WTC11 (cell line): Measurements from ENCODE around the gene NUDCD3. TPM values are rescaled to one million over a fixed set of nuclear protein-coding genes. Genes with fewer than 3 reads are reported as not detected.
A peak's percentile ranks its signal among the peaks of the same experiment; 100 is the strongest.

Source experiments
- ATAC-seq: fragments of 200-7000 bp; cut with Tn5 transposase; 2 replicates; pipeline ENCODE4 v1.10.0; 2021; ENCODE audit warnings: mild to moderate bottlenecking, moderate library complexity
- CTCF ChIA-PET: fragments of 300-600 bp; sonication (Branson Sonifier 250); formaldehyde crosslinking; loops from one replicate; lab custom pipeline; 2021; ENCODE audit warnings: antibody characterized with exemption; lab: Charles Lee
- POLR2A ChIA-PET: fragments of 350-600 bp; sonication (Branson Sonifier 250); formaldehyde crosslinking; loops from one replicate; lab custom pipeline; 2021; ENCODE audit warnings: antibody characterized with exemption; lab: Charles Lee
- DNase-seq: peaks from one replicate; pipeline ENCODE4 v3.0.0; 2021; ENCODE audit warnings: low spot score
- H3K27ac Mint-ChIP-seq: 2 replicates; pipeline ENCODE4 v1.8.0; 2021; ENCODE audit warnings: mixed read lengths
- H3K27me3 Mint-ChIP-seq: 2 replicates; pipeline ENCODE4 v1.8.0; 2021; ENCODE audit warnings: low read depth, mild to moderate bottlenecking, moderate library complexity, mixed read lengths
- H3K36me3 Mint-ChIP-seq: 2 replicates; pipeline ENCODE4 v1.8.0; 2021; ENCODE audit warnings: mixed read lengths
- H3K4me1 Mint-ChIP-seq: 2 replicates; pipeline ENCODE4 v1.8.0; 2022; ENCODE audit warnings: mixed read lengths
- H3K4me3 Mint-ChIP-seq: 2 replicates; pipeline ENCODE4 v1.8.0; 2021; ENCODE audit warnings: mild to moderate bottlenecking, moderate library complexity, mixed read lengths
- H3K9me3 Mint-ChIP-seq: 2 replicates; pipeline ENCODE4 v1.8.0; 2021; ENCODE audit warnings: mixed read lengths
- ESRRA ChIP-seq: sonication (generic); formaldehyde crosslinking; IDR thresholded peaks from 2 replicates; pipeline ENCODE4 v1.8.1; 2022; ENCODE audit warnings: mild to moderate bottlenecking, missing genetic modification reagents, borderline replicate concordance
- FOXK1 ChIP-seq: sonication (generic); formaldehyde crosslinking; IDR thresholded peaks from 2 replicates; pipeline ENCODE4 v1.8.0; 2022; ENCODE audit warnings: mild to moderate bottlenecking, moderate library complexity, missing genetic modification reagents
- FOXP1 ChIP-seq: sonication (generic); formaldehyde crosslinking; IDR thresholded peaks from 2 replicates; pipeline ENCODE4 v1.8.0; 2022; ENCODE audit warnings: missing genetic modification reagents, mild to moderate bottlenecking, moderate library complexity, borderline replicate concordance
- GTF2I ChIP-seq: fragments of 250-450 bp; sonication (Bioruptor Pico); conservative IDR thresholded peaks from 2 replicates; pipeline ENCODE4 v1.4.0; 2021; ENCODE audit warnings: mild to moderate bottlenecking
- KAT7 ChIP-seq: sonication (generic); formaldehyde crosslinking; IDR thresholded peaks from 2 replicates; pipeline ENCODE4 v1.8.1; 2023; ENCODE audit warnings: missing genetic modification reagents, mild to moderate bottlenecking, borderline replicate concordance
- NFE2L1 ChIP-seq: sonication (generic); formaldehyde crosslinking; IDR thresholded peaks from 2 replicates; pipeline ENCODE4 v1.8.1; 2023; ENCODE audit warnings: missing genetic modification reagents
- NR3C1 ChIP-seq: sonication (generic); formaldehyde crosslinking; conservative IDR thresholded peaks from 2 replicates; pipeline ENCODE4 v1.8.1; 2023; ENCODE audit warnings: low read depth, mild to moderate bottlenecking, missing genetic modification reagents
- RORB ChIP-seq: fragments of 250-450 bp; sonication (Bioruptor Pico); IDR thresholded peaks from 2 replicates; pipeline ENCODE4 v1.9.0; 2021; ENCODE audit warnings: mild to moderate bottlenecking
- TP53 ChIP-seq: sonication (generic); formaldehyde crosslinking; IDR thresholded peaks from 2 replicates; pipeline ENCODE4 v1.8.1; 2023; ENCODE audit warnings: mild to moderate bottlenecking, missing genetic modification reagents
- ZBTB21 ChIP-seq: sonication (generic); formaldehyde crosslinking; IDR thresholded peaks from 2 replicates; pipeline ENCODE4 v1.8.1; 2023; ENCODE audit warnings: mild to moderate bottlenecking, missing genetic modification reagents, borderline replicate concordance
- ZNF263 ChIP-seq: sonication (generic); formaldehyde crosslinking; IDR thresholded peaks from 2 replicates; pipeline ENCODE4 v1.8.1; 2022; ENCODE audit warnings: low read depth, mild to moderate bottlenecking, moderate library complexity, missing genetic modification reagents
- total RNA-seq: library from RNA; stranded (reverse); gene quantifications from 3 replicates; pipeline ENCODE4 v1.2.3, GENCODE V29; 2021
- TF ChIP-seq, protein P1 (sequence below): fragments of 250-450 bp; sonication (Bioruptor Pico); IDR thresholded peaks from 2 replicates; pipeline ENCODE4 v1.9.0; 2021; ENCODE audit warnings: moderate library complexity, mild to moderate bottlenecking, inconsistent platforms, borderline replicate concordance
- TF ChIP-seq, protein P2 (sequence below): sonication (generic); formaldehyde crosslinking; IDR thresholded peaks from 2 replicates; pipeline ENCODE4 v1.8.1; 2023; ENCODE audit warnings: mild to moderate bottlenecking, missing genetic modification reagents, borderline replicate concordance
- TF ChIP-seq, protein P3 (sequence below): fragments of 200-600 bp; IDR thresholded peaks from 2 replicates; pipeline ENCODE4 v1.8.0; 2022; ENCODE audit warnings: antibody characterized with exemption

NUDCD3 gene
- total RNA-seq, 1 experiment from 2014 or later: 71.8 TPM

DNA sequence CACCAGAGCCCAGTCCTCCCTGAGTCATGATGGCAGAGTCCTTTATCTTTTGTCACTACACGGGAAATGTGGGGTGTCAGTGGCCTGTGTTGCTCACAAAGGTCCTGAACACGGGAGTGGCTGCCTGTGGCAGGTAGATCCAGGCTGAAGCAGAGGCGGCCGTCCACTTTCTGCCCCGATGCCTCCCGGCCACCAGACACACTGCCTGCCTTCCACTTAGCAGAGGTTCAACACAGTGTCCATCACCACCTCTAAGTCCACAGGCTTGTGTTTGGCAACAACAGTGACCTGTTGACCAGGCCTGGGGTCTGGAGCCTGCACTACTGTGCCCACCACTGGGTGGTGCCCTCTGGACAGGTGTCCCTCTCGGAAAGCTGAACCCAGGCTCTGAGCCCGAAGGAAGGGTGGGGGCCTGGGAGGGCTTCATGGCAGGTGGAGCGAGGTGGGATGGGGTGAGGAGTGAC is 115.2 kb downstream of the NUDCD3 start:
- POLR2A ChIA-PET: no interaction called here
- DNase-seq (peak; percentile 73), ATAC-seq (peak; percentile 72)
- no peak overlapping the region for H3K4me3 Mint-ChIP-seq
- CTCF ChIA-PET: interaction anchor here (0.6 to 1.9 kb wide), 12 partner anchors 10 to 761 kb away, joined by 3 to 9 read pairs (median 4); no protein-coding TSS in a partner anchor
- no peaks in the 10 kb centered on the region for H3K36me3 Mint-ChIP-seq
- TF ChIP-seq, protein P1, sequence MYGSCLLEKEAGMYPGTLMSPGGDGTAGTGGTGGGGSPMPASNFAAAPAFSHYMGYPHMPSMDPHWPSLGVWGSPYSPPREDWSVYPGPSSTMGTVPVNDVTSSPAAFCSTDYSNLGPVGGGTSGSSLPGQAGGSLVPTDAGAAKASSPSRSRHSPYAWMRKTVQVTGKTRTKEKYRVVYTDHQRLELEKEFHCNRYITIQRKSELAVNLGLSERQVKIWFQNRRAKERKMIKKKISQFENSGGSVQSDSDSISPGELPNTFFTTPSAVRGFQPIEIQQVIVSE (CRISPR knock-in tag): no peak
- TF ChIP-seq ZNF263 (CRISPR knock-in tag) (no peak), FOXK1 (CRISPR knock-in tag) (no peak), NR3C1 (CRISPR knock-in tag) (no peak)
- TF ChIP-seq, protein P2, sequence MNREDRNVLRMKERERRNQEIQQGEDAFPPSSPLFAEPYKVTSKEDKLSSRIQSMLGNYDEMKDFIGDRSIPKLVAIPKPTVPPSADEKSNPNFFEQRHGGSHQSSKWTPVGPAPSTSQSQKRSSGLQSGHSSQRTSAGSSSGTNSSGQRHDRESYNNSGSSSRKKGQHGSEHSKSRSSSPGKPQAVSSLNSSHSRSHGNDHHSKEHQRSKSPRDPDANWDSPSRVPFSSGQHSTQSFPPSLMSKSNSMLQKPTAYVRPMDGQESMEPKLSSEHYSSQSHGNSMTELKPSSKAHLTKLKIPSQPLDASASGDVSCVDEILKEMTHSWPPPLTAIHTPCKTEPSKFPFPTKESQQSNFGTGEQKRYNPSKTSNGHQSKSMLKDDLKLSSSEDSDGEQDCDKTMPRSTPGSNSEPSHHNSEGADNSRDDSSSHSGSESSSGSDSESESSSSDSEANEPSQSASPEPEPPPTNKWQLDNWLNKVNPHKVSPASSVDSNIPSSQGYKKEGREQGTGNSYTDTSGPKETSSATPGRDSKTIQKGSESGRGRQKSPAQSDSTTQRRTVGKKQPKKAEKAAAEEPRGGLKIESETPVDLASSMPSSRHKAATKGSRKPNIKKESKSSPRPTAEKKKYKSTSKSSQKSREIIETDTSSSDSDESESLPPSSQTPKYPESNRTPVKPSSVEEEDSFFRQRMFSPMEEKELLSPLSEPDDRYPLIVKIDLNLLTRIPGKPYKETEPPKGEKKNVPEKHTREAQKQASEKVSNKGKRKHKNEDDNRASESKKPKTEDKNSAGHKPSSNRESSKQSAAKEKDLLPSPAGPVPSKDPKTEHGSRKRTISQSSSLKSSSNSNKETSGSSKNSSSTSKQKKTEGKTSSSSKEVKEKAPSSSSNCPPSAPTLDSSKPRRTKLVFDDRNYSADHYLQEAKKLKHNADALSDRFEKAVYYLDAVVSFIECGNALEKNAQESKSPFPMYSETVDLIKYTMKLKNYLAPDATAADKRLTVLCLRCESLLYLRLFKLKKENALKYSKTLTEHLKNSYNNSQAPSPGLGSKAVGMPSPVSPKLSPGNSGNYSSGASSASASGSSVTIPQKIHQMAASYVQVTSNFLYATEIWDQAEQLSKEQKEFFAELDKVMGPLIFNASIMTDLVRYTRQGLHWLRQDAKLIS (CRISPR knock-in tag): no peak
- TF ChIP-seq, protein P3, sequence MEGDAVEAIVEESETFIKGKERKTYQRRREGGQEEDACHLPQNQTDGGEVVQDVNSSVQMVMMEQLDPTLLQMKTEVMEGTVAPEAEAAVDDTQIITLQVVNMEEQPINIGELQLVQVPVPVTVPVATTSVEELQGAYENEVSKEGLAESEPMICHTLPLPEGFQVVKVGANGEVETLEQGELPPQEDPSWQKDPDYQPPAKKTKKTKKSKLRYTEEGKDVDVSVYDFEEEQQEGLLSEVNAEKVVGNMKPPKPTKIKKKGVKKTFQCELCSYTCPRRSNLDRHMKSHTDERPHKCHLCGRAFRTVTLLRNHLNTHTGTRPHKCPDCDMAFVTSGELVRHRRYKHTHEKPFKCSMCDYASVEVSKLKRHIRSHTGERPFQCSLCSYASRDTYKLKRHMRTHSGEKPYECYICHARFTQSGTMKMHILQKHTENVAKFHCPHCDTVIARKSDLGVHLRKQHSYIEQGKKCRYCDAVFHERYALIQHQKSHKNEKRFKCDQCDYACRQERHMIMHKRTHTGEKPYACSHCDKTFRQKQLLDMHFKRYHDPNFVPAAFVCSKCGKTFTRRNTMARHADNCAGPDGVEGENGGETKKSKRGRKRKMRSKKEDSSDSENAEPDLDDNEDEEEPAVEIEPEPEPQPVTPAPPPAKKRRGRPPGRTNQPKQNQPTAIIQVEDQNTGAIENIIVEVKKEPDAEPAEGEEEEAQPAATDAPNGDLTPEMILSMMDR: peak; percentile 62
- no peaks in the 10 kb centered on the region for H3K9me3 Mint-ChIP-seq
- H3K4me1 Mint-ChIP-seq: no peaks in the 10 kb centered on the region
- no peak overlapping the region for H3K27ac Mint-ChIP-seq
- H3K27me3 Mint-ChIP-seq: peaks cover 11% of the 10 kb centered on the region

DNA sequence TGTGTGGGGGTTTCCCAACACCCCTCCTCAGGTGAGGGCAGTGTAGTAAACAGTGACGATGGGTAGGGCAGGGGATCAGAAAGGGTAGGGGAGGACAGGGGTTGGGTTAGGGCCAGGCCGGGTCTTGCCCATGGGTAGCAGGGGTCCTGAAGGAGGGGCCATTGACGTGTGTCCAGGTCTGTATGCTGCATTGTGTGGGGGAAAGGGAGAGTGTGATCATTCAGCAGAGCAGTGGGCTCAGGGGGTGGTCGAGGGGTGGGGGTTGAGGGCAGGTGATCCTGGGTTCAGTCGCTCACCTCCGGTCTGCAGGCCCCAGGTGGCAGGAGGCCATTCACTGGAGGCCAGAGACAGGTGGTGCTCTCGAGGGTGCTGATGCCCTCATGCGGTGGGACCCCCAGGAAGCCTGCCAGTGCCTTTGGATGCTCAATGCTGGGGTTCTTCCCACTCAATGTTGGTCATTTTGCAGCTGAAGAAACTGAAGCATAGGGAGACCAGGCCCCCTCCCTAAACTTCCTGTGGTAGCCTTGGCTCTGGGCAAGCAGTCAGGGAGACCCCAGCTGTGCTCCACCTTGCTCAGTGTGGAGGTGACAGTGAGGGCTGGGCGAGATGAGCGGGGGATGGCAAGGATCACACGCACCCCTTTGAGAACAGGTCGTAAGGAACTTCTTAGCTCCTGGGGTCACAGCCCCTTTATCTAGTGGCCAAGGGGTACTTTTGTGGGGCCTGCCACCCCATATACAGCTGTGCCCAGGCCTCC is 116.3 kb downstream of the NUDCD3 start:
- Mint-ChIP-seq H3K27me3 (peaks cover 13% of the 10 kb centered on the region), H3K4me1 (no peaks in the 10 kb centered on the region), H3K4me3 (no peak overlapping the region), H3K9me3 (no peaks in the 10 kb centered on the region), H3K27ac (no peak overlapping the region), H3K36me3 (no peaks in the 10 kb centered on the region)
- ATAC-seq: no peak
- TF ChIP-seq RORB (CRISPR knock-in tag) (no peak), FOXP1 (CRISPR knock-in tag) (no peak), GTF2I (CRISPR knock-in tag) (no peak), TP53 (CRISPR knock-in tag) (no peak), ESRRA (no peak), NR3C1 (CRISPR knock-in tag) (no peak), KAT7 (no peak)
- DNase-seq: no peak
- POLR2A ChIA-PET: no interaction called here
- CTCF ChIA-PET: interaction anchor here (0.5 to 3.7 kb wide), 4 partner anchors 26 to 762 kb away, joined by 3 to 17 read pairs (median 4); no protein-coding TSS in a partner anchor

DNA sequence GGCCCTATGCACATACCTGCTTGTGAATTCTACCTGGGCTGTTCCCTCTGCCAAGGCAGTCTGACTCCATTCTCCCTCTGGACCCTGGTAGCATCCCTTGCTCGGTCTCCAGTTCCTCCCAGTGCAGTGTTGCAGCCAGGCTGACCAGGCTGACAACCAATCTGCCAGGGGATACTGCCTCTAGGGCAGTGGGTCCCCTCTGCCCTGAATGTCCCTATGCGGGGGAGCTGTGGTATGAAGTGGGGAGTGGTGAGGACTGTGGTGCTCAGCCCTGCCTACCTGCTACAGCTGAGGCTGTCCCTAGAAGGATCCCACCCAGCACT is 117.1 kb downstream of the NUDCD3 start:
- Mint-ChIP-seq H3K9me3 (no peaks in the 10 kb centered on the region), H3K27ac (no peak overlapping the region), H3K27me3 (peaks cover 13% of the 10 kb centered on the region), H3K4me1 (no peaks in the 10 kb centered on the region), H3K36me3 (no peaks in the 10 kb centered on the region), H3K4me3 (no peak overlapping the region)
- POLR2A ChIA-PET: no interaction called here
- CTCF ChIA-PET: interaction anchor here (1.0 to 3.7 kb wide), 2 partner anchors 25 to 104 kb away, joined by 3 to 17 read pairs; no protein-coding TSS in a partner anchor
- TF ChIP-seq NFE2L1 (no peak), ZBTB21 (CRISPR knock-in tag) (no peak), TP53 (CRISPR knock-in tag) (no peak)
- ATAC-seq (no peak), DNase-seq (no peak)
